Panc1 (cell line): ENCODE results near the gene ZNF512B.

ENCODE experiments used
- CTCF ChIP-seq: fragments of 450-650 bp; IDR thresholded peaks from 2 replicates; pipeline ENCODE4 v1.5.1; 2017; ENCODE audit warnings: mild to moderate bottlenecking
- POLR2AphosphoS5 ChIP-seq: IDR thresholded peaks from 2 replicates; pipeline ENCODE4 v1.6.1; 2012; ENCODE audit warnings: mild to moderate bottlenecking, low read depth, low read length, moderate library complexity
- REST ChIP-seq, 2 experiments: IDR thresholded peaks; 2 replicates each; pipeline ENCODE4 v1.6.1; 2011 to 2012; ENCODE audit warnings: low read depth in 2 of 2, control low read depth in 1 of 2, low read length in 1 of 2, mild to moderate bottlenecking in 1 of 2, moderate library complexity in 1 of 2; ENCODE audit not compliant: insufficient read depth in 1 of 2

GRCh38 chr20:63942969-63943807 lies 26.5 kb downstream of the ZNF512B start:
- TF ChIP-seq POLR2AphosphoS5 (no peak), CTCF (no peak), REST (IDR thresholded peaks at IDR 0.05; ENCODE audit: insufficient read depth in 1 of 2, low read depth in 2 of 2, low read length in 1 of 2) (0 out of 4 replicates have a peak, but pooled peaks of 1 of the 2 experiments have one; percentile 36)
